Measurements from ENCODE around the gene TRIM3. TPM values are rescaled to one million over a fixed set of nuclear protein-coding genes. Genes with fewer than 3 reads are reported as not detected.

Gene TRIM3
- total RNA-seq, 1 experiment from 2014 or later: 7.4 TPM

GRCh38 chr11:6516865-6517264 lies 43.1 kb upstream of the TRIM3 start:
- H3K36me3 Mint-ChIP-seq (ENCODE audit: insufficient read depth, unreplicated experiment): peaks cover 6% of the 10 kb centered on the region
- no peak for TF ChIP-seq CTCF (IDR thresholded peaks at IDR 0.05; ENCODE audit: unreplicated experiment)
- POLR2A ChIA-PET: no interaction called here
- intact Hi-C loops (cut with micrococcal nuclease): no loop called here
- DNase-seq (ENCODE audit: unreplicated experiment): no peak
- no peak overlapping the region for H3K4me3 Mint-ChIP-seq (ENCODE audit: unreplicated experiment)
- H3K4me1 Mint-ChIP-seq (ENCODE audit: insufficient read depth, unreplicated experiment): no peaks in the 10 kb centered on the region
- CTCF ChIA-PET: interaction anchor here (0.7 kb wide), 3 partner anchors 11 to 136 kb away, joined by 3 read pairs; no protein-coding TSS in a partner anchor
- no peaks in the 10 kb centered on the region for H3K9me3 Mint-ChIP-seq (ENCODE audit: unreplicated experiment)
- H3K27me3 Mint-ChIP-seq (ENCODE audit: insufficient read depth, unreplicated experiment): no peaks in the 10 kb centered on the region
- no peak overlapping the region for H3K27ac Mint-ChIP-seq (ENCODE audit: low read depth, unreplicated experiment)
- no TSS peak for BruUV-seq (replicated peaks)

GRCh38 chr11:6505577-6506240 lies 32.0 kb upstream of the TRIM3 start:
- intact Hi-C loops (cut with micrococcal nuclease): loop anchor here (1.0 kb wide), 3 partner anchors 62 to 126 kb away; no protein-coding TSS in a partner anchor
- H3K27me3 Mint-ChIP-seq (ENCODE audit: insufficient read depth, unreplicated experiment): no peaks in the 10 kb centered on the region
- H3K4me3 Mint-ChIP-seq (ENCODE audit: unreplicated experiment): no peak overlapping the region
- peaks cover 35% of the 10 kb centered on the region for H3K36me3 Mint-ChIP-seq (ENCODE audit: insufficient read depth, unreplicated experiment)
- no peaks in the 10 kb centered on the region for H3K9me3 Mint-ChIP-seq (ENCODE audit: unreplicated experiment)
- BruUV-seq (replicated peaks): no TSS peak
- CTCF ChIA-PET: interaction anchor here (0.6 to 6.8 kb wide), 40 partner anchors 10 to 487 kb away, joined by 3 to 244 read pairs (median 4); partner anchors contain the start of genes ARFIP2, HPX, SMPD1 and TIMM10B
- H3K27ac Mint-ChIP-seq (ENCODE audit: low read depth, unreplicated experiment): no peak overlapping the region
- no peaks in the 10 kb centered on the region for H3K4me1 Mint-ChIP-seq (ENCODE audit: insufficient read depth, unreplicated experiment)
- TF ChIP-seq CTCF (IDR thresholded peaks at IDR 0.05; ENCODE audit: unreplicated experiment): peak; percentile 52
- DNase-seq (ENCODE audit: unreplicated experiment): peak; percentile 64
- POLR2A ChIA-PET: interaction anchor here (1.3 to 2.8 kb wide), 4 partner anchors 10 to 127 kb away, joined by 3 to 13 read pairs (median 10); partner anchors contain the start of genes ARFIP2 and TIMM10B

GRCh38 chr11:6504166-6504565 lies 30.4 kb upstream of the TRIM3 start:
- peak overlapping the region; percentile 4 for H3K27ac Mint-ChIP-seq (ENCODE audit: low read depth, unreplicated experiment)

More at GRCh38 chr11:6504166-6504565, 30.4 kb upstream of the TRIM3 start:
- no peak for DNase-seq (ENCODE audit: unreplicated experiment)
- H3K4me1 Mint-ChIP-seq (ENCODE audit: insufficient read depth, unreplicated experiment): no peaks in the 10 kb centered on the region
- no peaks in the 10 kb centered on the region for H3K9me3 Mint-ChIP-seq (ENCODE audit: unreplicated experiment)
- no peaks in the 10 kb centered on the region for H3K27me3 Mint-ChIP-seq (ENCODE audit: insufficient read depth, unreplicated experiment)
- POLR2A ChIA-PET: interaction anchor here (2.1 to 2.2 kb wide), 2 partner anchors 9 to 22 kb away, joined by 9 to 13 read pairs; partner anchors contain the start of genes ARFIP2 and TIMM10B
- no peak for TF ChIP-seq CTCF (IDR thresholded peaks at IDR 0.05; ENCODE audit: unreplicated experiment)
- no TSS peak for BruUV-seq (replicated peaks)
- intact Hi-C loops (cut with micrococcal nuclease): no loop called here
- CTCF ChIA-PET: interaction anchor here (0.6 to 6.8 kb wide), 11 partner anchors 10 to 515 kb away, joined by 3 to 244 read pairs (median 11); partner anchors contain the start of genes ARFIP2 and TIMM10B
- H3K36me3 Mint-ChIP-seq (ENCODE audit: insufficient read depth, unreplicated experiment): peaks cover 24% of the 10 kb centered on the region
- no peak overlapping the region for H3K4me3 Mint-ChIP-seq (ENCODE audit: unreplicated experiment)

All from MCF 10A (cell line).